Left ventricle myocardium superior (tissue), 1 donor: ENCODE results near the gene CAPN3. TPM values are rescaled to one million over a fixed set of nuclear protein-coding genes. Genes with fewer than 3 reads are reported as not detected.

Experiments used
- ATAC-seq: fragments of 200-7000 bp; cut with Tn5 transposase; one replicate; pipeline ENCODE4 v1.9.1; 2020; ENCODE audit warnings: mild to moderate bottlenecking, moderate library complexity
- DNase-seq: peaks from one replicate; pipeline ENCODE4 v3.0.0-alpha.2; 2020
- intact Hi-C: fragments of 100-400 bp; cut with micrococcal nuclease; formaldehyde crosslinking; loops from one replicate; pipeline ENCODE4 v1.11.0; 2022
- total RNA-seq: library from RNA; stranded (reverse); fragmentation: NEBNext Ultra II Directional; extraction: Animal tissue kit (Norgen Biotek cat#: 25700); gene quantifications from one replicate; pipeline ENCODE4 v1.2.1, GENCODE V29; 2021
- donor health status: DM: no; HTN: yes; CAD: no; lungs with severe emphysema.

CAPN3 gene
- total RNA-seq, 1 donor from 2014 or later, result 3.8 TPM

- ATAC-seq, result peak; percentile 70
Measured at GRCh38 chr15:42385206-42385979, 26.1 kb downstream of the CAPN3 start.

GRCh38 chr15:42385980-42386700, 26.8 kb downstream of the CAPN3 start:
- ATAC-seq, result peak; percentile 58
- intact Hi-C loops, result no loop called here
- no peak for DNase-seq

More at GRCh38 chr15:42385206-42385979, 26.1 kb downstream of the CAPN3 start:
- no peak for DNase-seq
- intact Hi-C loops, result no loop called here

GRCh38 chr15:42387603-42388002, 28.3 kb downstream of the CAPN3 start:
- DNase-seq (no peak), ATAC-seq (no peak)
- intact Hi-C loops, result no loop called here

GRCh38 chr15:42392309-42393024, 33.2 kb downstream of the CAPN3 start:
- DNase-seq (no peak), ATAC-seq (no peak)
- intact Hi-C loops, result no loop called here

GRCh38 chr15:42394106-42394505, 34.8 kb downstream of the CAPN3 start:
- intact Hi-C loops, result no loop called here
- ATAC-seq, result no peak
- no peak for DNase-seq

- no peak for DNase-seq
- intact Hi-C loops, result no loop called here
- no peak for ATAC-seq
Measured at GRCh38 chr15:42395838-42396237, 36.5 kb downstream of the CAPN3 start.

GRCh38 chr15:42401544-42402454, 42.5 kb downstream of the CAPN3 start:
- ATAC-seq (no peak), DNase-seq (no peak)
- intact Hi-C loops, result no loop called here

GRCh38 chr15:42402455-42403205, 43.3 kb downstream of the CAPN3 start:
- DNase-seq, result no peak
- ATAC-seq, result no peak
- intact Hi-C loops, result no loop called here

GRCh38 chr15:42403389-42403788, 44.1 kb downstream of the CAPN3 start:
- ATAC-seq (no peak), DNase-seq (no peak)
- intact Hi-C loops, result no loop called here

GRCh38 chr15:42404461-42405235, 45.3 kb downstream of the CAPN3 start:
- ATAC-seq, result no peak
- no peak for DNase-seq
- intact Hi-C loops, result no loop called here

- ATAC-seq, result no peak
- DNase-seq, result no peak
- intact Hi-C loops, result no loop called here
Measured at GRCh38 chr15:42405863-42406482, 46.7 kb downstream of the CAPN3 start.

GRCh38 chr15:42408178-42408577, 48.9 kb downstream of the CAPN3 start:
- no peak for ATAC-seq
- no peak for DNase-seq
- intact Hi-C loops, result no loop called here

- intact Hi-C loops, result no loop called here
- DNase-seq (no peak), ATAC-seq (no peak)
Measured at GRCh38 chr15:42409011-42409410, 49.7 kb downstream of the CAPN3 start.

- DNase-seq, result no peak
- ATAC-seq, result no peak
Measured at GRCh38 chr15:42411884-42412283, 52.6 kb downstream of the CAPN3 start.

GRCh38 chr15:42413920-42414319, 54.6 kb downstream of the CAPN3 start:
- ATAC-seq, result no peak
- no peak for DNase-seq
- intact Hi-C loops, result no loop called here

More at GRCh38 chr15:42411884-42412283, 52.6 kb downstream of the CAPN3 start:
- intact Hi-C loops, result no loop called here

- no peak for DNase-seq
- intact Hi-C loops, result no loop called here
- ATAC-seq, result no peak
Measured at GRCh38 chr15:42419369-42419768, 60.1 kb downstream of the CAPN3 start.

GRCh38 chr15:42421376-42421775, 62.1 kb downstream of the CAPN3 start:
- ATAC-seq (peak; percentile 76), DNase-seq (no peak)
- intact Hi-C loops, result no loop called here
